ENCODE data around the gene COX8A. TPM values are rescaled to one million over a fixed set of nuclear protein-coding genes. Genes with fewer than 3 reads are reported as not detected.

The COX8A gene
- total and polyA plus RNA-seq, 2 donors (not counting 1 experiment from before 2014, with no cell fraction given), result 99.0 to 244 TPM

DNA sequence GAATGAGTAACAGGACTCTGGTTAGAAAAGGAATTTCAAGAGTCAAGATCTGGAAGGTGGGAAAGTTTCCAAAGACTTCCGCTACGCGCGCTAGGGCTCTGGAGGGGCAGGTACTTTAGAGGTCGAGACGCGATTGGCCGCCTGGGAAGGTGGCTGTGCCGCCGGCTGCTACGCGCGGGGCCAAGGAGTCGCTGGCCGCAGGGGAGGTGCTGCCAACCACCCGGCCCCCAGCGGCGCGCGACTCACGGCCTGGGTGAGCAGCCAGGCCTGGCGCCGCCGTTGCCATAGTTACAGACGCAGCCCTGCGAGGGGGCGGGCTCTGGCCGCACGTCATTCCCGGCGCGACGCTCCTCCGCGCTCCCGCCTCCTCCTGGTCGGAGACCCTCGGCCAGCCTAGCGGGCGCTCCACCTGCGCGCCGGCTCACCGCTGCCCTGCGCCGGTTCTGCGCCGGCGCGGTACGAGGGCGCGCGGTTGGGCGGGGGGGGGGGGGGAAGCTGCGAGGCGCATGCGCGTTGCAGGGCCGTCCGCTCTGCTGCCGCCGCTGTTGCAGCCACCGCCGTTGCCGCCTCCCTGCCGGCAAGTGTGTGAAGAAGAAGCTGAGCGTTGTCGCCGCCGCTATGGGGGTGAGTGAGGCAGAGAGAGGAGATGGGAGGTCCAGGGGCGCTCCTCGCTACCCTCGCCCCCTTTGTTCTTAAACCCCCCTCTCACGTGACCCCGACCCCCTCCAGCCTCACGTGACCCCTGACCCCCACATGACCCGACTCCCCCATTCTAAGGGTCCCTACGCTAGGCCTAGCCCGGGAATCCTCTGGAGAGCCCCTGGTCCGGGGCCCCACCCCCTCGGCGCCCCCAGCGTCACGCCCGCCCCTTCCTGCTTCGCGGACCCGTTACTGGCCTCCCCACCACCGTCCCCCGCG lies 35.7 kb upstream of the COX8A start, which contains the start of gene NAA40:
Gene NAA40, plus strand, starts transcription at position 524 of the 918 bp plus-strand sequence. Its CDS starts 95 bp downstream, at position 619.
- Histone ChIP-seq H3K9me3 (ENCODE audit: control extremely low read depth in 1 of 3, control insufficient read depth in 2 of 3, insufficient read depth in 1 of 3, low read length in 2 of 3) (no peaks in the 10 kb centered on the region), H3K36me3 (replicated peaks in 1 of 2; ENCODE audit: control extremely low read depth in 1 of 2, control insufficient read depth in 1 of 2, extremely low read depth in 1 of 2, insufficient read depth in 2 of 2, low read length in 1 of 2) (no peaks in the 10 kb centered on the region), H4K20me1 (ENCODE audit: control insufficient read depth, insufficient read depth, low read length, poor library complexity, severe bottlenecking) (peaks cover 7% of the 10 kb centered on the region), H3K27me3 (replicated peaks in 1 of 4; ENCODE audit: control extremely low read depth in 1 of 4, control insufficient read depth in 3 of 4, insufficient read depth in 4 of 4, low read length in 3 of 4) (no peaks in the 10 kb centered on the region), H3K9ac (ENCODE audit: low read length) (peak within 1 kb of the TSS; percentile 82), H3K27ac (ENCODE audit: low read length in 2 of 2) (peak within 1 kb of the TSS; percentile 55 to 72), H2AFZ (ENCODE audit: insufficient read depth, low read depth, low read length, poor library complexity, severe bottlenecking) (peak within 1 kb of the TSS; percentile 91), H3K4me3 (ENCODE audit: control extremely low read depth in 1 of 5, extremely low read depth in 1 of 5, insufficient read depth in 1 of 5, low read depth in 2 of 5, low read length in 4 of 5) (peak within 1 kb of the TSS; percentile 65 to 98 (median 72)), H3K79me2 (ENCODE audit: control insufficient read depth, insufficient read depth, low read length) (peaks cover 33% of the 10 kb centered on the region), H3K4me1 (ENCODE audit: control insufficient read depth in 2 of 2, insufficient read depth in 2 of 2, low read length in 2 of 2) (peaks cover 27 to 35% of the 10 kb centered on the region in 2 donors), H3K4me2 (replicated peaks; ENCODE audit: low read depth, low read length, poor library complexity, severe bottlenecking) (peak within 1 kb of the TSS; percentile 97)
- Mint-ChIP-seq H3K27me3 (no peaks in the 10 kb centered on the region), H3K4me3 (peak within 1 kb of the TSS; percentile 88), H3K27ac (peak within 1 kb of the TSS; percentile 82), H3K4me1 (peaks cover 32% of the 10 kb centered on the region), H3K9me3 (ENCODE audit: insufficient read depth) (no peaks in the 10 kb centered on the region)
- WGBS (ENCODE audit: insufficient coverage), result under 1% methylated on average over 74 of the region's 92 CpGs
- DNase-seq, result peak; percentile 98
- ChIA-PET POLR2A (interaction anchor here (0.6 to 1.1 kb wide), 3 partner anchors 84 to 246 kb away, joined by 3 to 9 read pairs (median 6); partner anchors contain the start of gene MARK2), CTCF (interaction anchor here (1.0 to 2.5 kb wide), 5 partner anchors 18 to 124 kb away, joined by 3 to 10 read pairs (median 3); partner anchors contain the start of gene MARK2)
- intact Hi-C loops (cut with micrococcal nuclease), result loop anchor here (1.0 to 5.0 kb wide), 8 partner anchors 20 to 371 kb away; partner anchors contain the start of genes COX8A, OTUB1 and ZFTA
- peak; percentile 87 for ATAC-seq (ENCODE audit: low read depth)
- no peak for TF ChIP-seq CTCF (IDR thresholded peaks at IDR 0.05)
- no peak for TF ChIP-seq EZH2 (IDR thresholded peaks at IDR 0.05; ENCODE audit: borderline replicate concordance, insufficient read depth, low read depth, low read length, poor library complexity, severe bottlenecking)
